HEK293T (cell line): ENCODE results near the gene NONO.
"Not testable (repeated sequence)": the region's sequence is repeated elsewhere in the genome, so short reads cannot be mapped to it uniquely, and the experiment has no call there.

Source experiments
- CTCF ChIA-PET: fragments of 350-600 bp; formaldehyde crosslinking; extraction: SDS; loops from one replicate; lab custom pipeline; 2021; ENCODE audit warnings: antibody characterized with exemption, inconsistent platforms; lab: Yijun Ruan, JAX
- POLR2A ChIA-PET: fragments of 350-600 bp; formaldehyde crosslinking; extraction: SDS; loops from one replicate; lab custom pipeline; 2020; ENCODE audit warnings: antibody characterized with exemption, inconsistent platforms; lab: Yijun Ruan, JAX
- DNase-seq: peaks from one replicate; pipeline ENCODE4 v3.0.0; 2012; ENCODE audit warnings: mixed read lengths; ENCODE audit errors: extremely low spot score
- ARNT ChIP-seq: fragments of 450-650 bp; IDR thresholded peaks from 2 replicates; pipeline ENCODE4 v1.6.1; 2017; ENCODE audit warnings: mild to moderate bottlenecking
- BHLHE40 ChIP-seq: fragments of 450-650 bp; IDR thresholded peaks from 2 replicates; pipeline ENCODE4 v1.6.1; 2016; ENCODE audit warnings: mild to moderate bottlenecking, moderate library complexity, borderline replicate concordance
- CTBP1 ChIP-seq: fragments of 450-650 bp; IDR thresholded peaks from 2 replicates; pipeline ENCODE4 v1.6.1; 2016; ENCODE audit warnings: borderline replicate concordance
- ELF4 ChIP-seq: fragments of 450-650 bp; IDR thresholded peaks from 2 replicates; pipeline ENCODE4 v1.6.1; 2017; ENCODE audit warnings: antibody characterized with exemption
- FOXA1 ChIP-seq: fragments of 450-650 bp; IDR thresholded peaks from 2 replicates; pipeline ENCODE4 v1.6.1; 2016; ENCODE audit warnings: mild to moderate bottlenecking
- FOXK2 ChIP-seq: fragments of 450-650 bp; IDR thresholded peaks from 2 replicates; pipeline ENCODE4 v1.6.1; 2016; ENCODE audit warnings: mild to moderate bottlenecking
- FOXM1 ChIP-seq: fragments of 450-650 bp; IDR thresholded peaks from 2 replicates; pipeline ENCODE4 v1.6.1; 2017; ENCODE audit warnings: mild to moderate bottlenecking, borderline replicate concordance
- HDGF ChIP-seq: fragments of 450-650 bp; IDR thresholded peaks from 2 replicates; pipeline ENCODE4 v1.6.1; 2017; ENCODE audit warnings: antibody characterized with exemption, borderline replicate concordance
- L3MBTL2 ChIP-seq: fragments of 450-650 bp; conservative IDR thresholded peaks from 2 replicates; pipeline ENCODE4 v1.6.1; 2016; ENCODE audit warnings: mild to moderate bottlenecking
- LEF1 ChIP-seq: fragments of 450-650 bp; IDR thresholded peaks from 2 replicates; pipeline ENCODE4 v1.6.1; 2017; ENCODE audit warnings: mild to moderate bottlenecking, borderline replicate concordance
- NFRKB ChIP-seq: fragments of 450-650 bp; IDR thresholded peaks from 2 replicates; pipeline ENCODE4 v1.6.1; 2016; ENCODE audit warnings: mild to moderate bottlenecking, moderate library complexity
- PKNOX1 ChIP-seq: fragments of 450-650 bp; IDR thresholded peaks from 2 replicates; pipeline ENCODE4 v1.6.1; 2016
- SP1 ChIP-seq: fragments of 450-650 bp; IDR thresholded peaks from 2 replicates; pipeline ENCODE4 v1.6.1; 2017
- SUZ12 ChIP-seq: fragments of 450-650 bp; IDR thresholded peaks from 2 replicates; pipeline ENCODE4 v1.6.1; 2016; ENCODE audit warnings: mild to moderate bottlenecking
- TARDBP ChIP-seq: fragments of 450-650 bp; IDR thresholded peaks from 2 replicates; pipeline ENCODE4 v1.6.1; 2016
- ZNF384 ChIP-seq: fragments of 450-650 bp; IDR thresholded peaks from 2 replicates; pipeline ENCODE4 v1.6.1; 2016

Gene NONO

GRCh38 chrX:71315917-71316316, 32.5 kb downstream of the NONO start:
- DNase-seq, result no peak
- POLR2A ChIA-PET, result no interaction called here
- TF ChIP-seq CTBP1 (no peak), SP1 (no peak), ZNF384 (no peak), ARNT (no peak), FOXA1 (no peak), LEF1 (no peak), FOXM1 (no peak), TARDBP (no peak), HDGF (no peak), NFRKB (no peak), L3MBTL2 (no peak), PKNOX1 (no peak)
- CTCF ChIA-PET, result no interaction called here

GRCh38 chrX:71316959-71317358, 33.5 kb downstream of the NONO start:
- DNase-seq, CTCF ChIA-PET, POLR2A ChIA-PET: not testable (repeated sequence)

GRCh38 chrX:71320126-71320525, 36.7 kb downstream of the NONO start:
- POLR2A ChIA-PET, result no interaction called here

GRCh38 chrX:71321731-71322130, 38.3 kb downstream of the NONO start:
- DNase-seq, result no peak
- POLR2A ChIA-PET, result no interaction called here

More at GRCh38 chrX:71320126-71320525, 36.7 kb downstream of the NONO start:
- CTCF ChIA-PET, result no interaction called here
- DNase-seq, result no peak
- TF ChIP-seq SP1 (no peak), FOXA1 (no peak), ELF4 (no peak), ZNF384 (no peak), PKNOX1 (no peak), L3MBTL2 (no peak), FOXK2 (no peak), CTBP1 (no peak), FOXM1 (no peak), TARDBP (no peak), NFRKB (no peak), LEF1 (no peak), HDGF (no peak), ARNT (no peak), BHLHE40 (no peak), SUZ12 (no peak)

GRCh38 chrX:71324452-71324851, 41.0 kb downstream of the NONO start:
- POLR2A ChIA-PET, DNase-seq, CTCF ChIA-PET: not testable (repeated sequence)

More at GRCh38 chrX:71321731-71322130, 38.3 kb downstream of the NONO start:
- TF ChIP-seq FOXM1 (no peak), TARDBP (no peak), PKNOX1 (no peak), ELF4 (no peak), FOXK2 (no peak), ARNT (no peak), NFRKB (no peak)
- CTCF ChIA-PET, result no interaction called here

- no peak for TF ChIP-seq TARDBP
- no peak for TF ChIP-seq ARNT
- no peak for TF ChIP-seq HDGF
- ChIA-PET POLR2A (no interaction called here), CTCF (no interaction called here)
- DNase-seq, result no peak
Measured at GRCh38 chrX:71326394-71326793, 43.0 kb downstream of the NONO start.

GRCh38 chrX:71349151-71349665, 65.8 kb downstream of the NONO start:
- CTCF ChIA-PET, DNase-seq, POLR2A ChIA-PET: not testable (repeated sequence)

- CTCF ChIA-PET, result interaction anchor here (0.6 kb wide), 1 partner anchor 95 kb away, joined by 3 read pairs; no protein-coding TSS in a partner anchor
- DNase-seq, POLR2A ChIA-PET: not testable (repeated sequence)
Measured at GRCh38 chrX:71349867-71350266, 66.4 kb downstream of the NONO start.
